ENCODE measurements around the gene LTB.

LTB gene

GRCh38 chr6:31532644-31533454, 49.4 kb downstream of the LTB start:
- TF ChIP-seq EGR1 (IDR thresholded peaks at IDR 0.05): no peak
- TF ChIP-seq TCF12 (IDR thresholded peaks at IDR 0.05; ENCODE audit: low read depth): no peak
- no peak for TF ChIP-seq ZBTB7A (IDR thresholded peaks at IDR 0.05; ENCODE audit: low read depth)
- no peak for TF ChIP-seq EP300 (IDR thresholded peaks at IDR 0.05; ENCODE audit: borderline replicate concordance)
- no peak for TF ChIP-seq REST (IDR thresholded peaks at IDR 0.05; ENCODE audit: low read depth)
- TF ChIP-seq MAX (IDR thresholded peaks at IDR 0.05): no peak

GRCh38 chr6:31531771-31532643, 50.2 kb downstream of the LTB start:
- TF ChIP-seq RAD21 (IDR thresholded peaks at IDR 0.05; ENCODE audit: low read depth) (no peak), CEBPB (IDR thresholded peaks at IDR 0.05) (no peak), NFIC (IDR thresholded peaks at IDR 0.05) (no peak), EGR1 (IDR thresholded peaks at IDR 0.05) (no peak), ZBTB7A (IDR thresholded peaks at IDR 0.05; ENCODE audit: low read depth) (no peak), TAF1 (IDR thresholded peaks at IDR 0.05; ENCODE audit: low read depth) (no peak), CREB1 (IDR thresholded peaks at IDR 0.05; ENCODE audit: low read depth) (no peak), YY1 (IDR thresholded peaks at IDR 0.05; ENCODE audit: low read depth) (no peak), TEAD4 (IDR thresholded peaks at IDR 0.05) (no peak), MAX (IDR thresholded peaks at IDR 0.05) (no peak), USF1 (IDR thresholded peaks at IDR 0.05) (no peak), TCF12 (IDR thresholded peaks at IDR 0.05; ENCODE audit: low read depth) (no peak), FOXM1 (IDR thresholded peaks at IDR 0.05; ENCODE audit: borderline replicate concordance, low read depth) (no peak), REST (IDR thresholded peaks at IDR 0.05; ENCODE audit: low read depth) (no peak), EP300 (IDR thresholded peaks at IDR 0.05; ENCODE audit: borderline replicate concordance) (no peak)

GRCh38 chr6:31531162-31531561, 51.1 kb downstream of the LTB start:
- no peak for TF ChIP-seq ZBTB7A (IDR thresholded peaks at IDR 0.05; ENCODE audit: low read depth)
- no peak for TF ChIP-seq USF1 (IDR thresholded peaks at IDR 0.05)
- no peak for TF ChIP-seq EGR1 (IDR thresholded peaks at IDR 0.05)
- TF ChIP-seq TAF1 (IDR thresholded peaks at IDR 0.05; ENCODE audit: low read depth): no peak
- TF ChIP-seq TEAD4 (IDR thresholded peaks at IDR 0.05): no peak
- TF ChIP-seq CREB1 (IDR thresholded peaks at IDR 0.05; ENCODE audit: low read depth): no peak
- no peak for TF ChIP-seq FOXM1 (IDR thresholded peaks at IDR 0.05; ENCODE audit: borderline replicate concordance, low read depth)
- TF ChIP-seq YY1 (IDR thresholded peaks at IDR 0.05; ENCODE audit: low read depth): no peak
- TF ChIP-seq MAX (IDR thresholded peaks at IDR 0.05): no peak
- no peak for TF ChIP-seq TCF12 (IDR thresholded peaks at IDR 0.05; ENCODE audit: low read depth)
- TF ChIP-seq NFIC (IDR thresholded peaks at IDR 0.05): no peak
- TF ChIP-seq CEBPB (IDR thresholded peaks at IDR 0.05): no peak
- TF ChIP-seq RAD21 (IDR thresholded peaks at IDR 0.05; ENCODE audit: low read depth): no peak

GRCh38 chr6:31530659-31531058, 51.6 kb downstream of the LTB start:
- TF ChIP-seq USF1 (IDR thresholded peaks at IDR 0.05) (no peak), CREB1 (IDR thresholded peaks at IDR 0.05; ENCODE audit: low read depth) (no peak), RAD21 (IDR thresholded peaks at IDR 0.05; ENCODE audit: low read depth) (no peak), EGR1 (IDR thresholded peaks at IDR 0.05) (no peak), CEBPB (IDR thresholded peaks at IDR 0.05) (no peak), ZBTB7A (IDR thresholded peaks at IDR 0.05; ENCODE audit: low read depth) (no peak), TCF12 (IDR thresholded peaks at IDR 0.05; ENCODE audit: low read depth) (no peak), TEAD4 (IDR thresholded peaks at IDR 0.05) (no peak), MAX (IDR thresholded peaks at IDR 0.05) (no peak), FOXM1 (IDR thresholded peaks at IDR 0.05; ENCODE audit: borderline replicate concordance, low read depth) (no peak), NFIC (IDR thresholded peaks at IDR 0.05) (no peak), TAF1 (IDR thresholded peaks at IDR 0.05; ENCODE audit: low read depth) (no peak), REST (IDR thresholded peaks at IDR 0.05; ENCODE audit: low read depth) (no peak)

Measured in Ishikawa (cell line).